PC-9 (cell line): ENCODE measurements around the gene ARHGAP28.

Source experiments
- EZH2 ChIP-seq: fragments of 200-600 bp; sonication (generic); IDR thresholded peaks from 2 replicates; pipeline ENCODE4 v1.8.0; 2017; ENCODE audit warnings: antibody characterized with exemption, low read depth
- TF ChIP-seq, protein P1 (sequence below): fragments of 200-600 bp; sonication (generic); conservative IDR thresholded peaks from 2 replicates; pipeline ENCODE4 v1.6.1; 2017; ENCODE audit warnings: mixed run types, antibody characterized with exemption, mild to moderate bottlenecking, moderate library complexity

DNA sequence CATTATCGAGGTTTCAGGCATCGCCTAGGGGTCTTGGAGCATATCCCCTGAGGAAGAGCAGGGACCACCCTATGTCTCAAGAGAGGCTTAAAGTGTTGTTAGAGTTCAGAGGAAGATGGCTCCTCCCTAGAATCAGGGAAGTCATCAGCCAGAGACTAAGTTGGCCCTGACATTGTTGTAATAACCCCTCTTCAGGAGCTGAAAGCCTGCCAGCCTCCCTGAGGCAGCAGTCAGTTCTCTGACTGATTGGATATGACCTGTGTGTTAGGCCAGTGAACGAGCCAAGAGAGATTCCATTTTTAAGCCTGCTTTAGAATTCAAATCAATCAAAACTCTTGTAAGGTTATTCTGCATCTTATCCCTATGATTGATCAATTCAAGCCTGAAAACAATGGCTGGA, 34.9 kb downstream of the ARHGAP28 start:
- TF ChIP-seq, protein P1, sequence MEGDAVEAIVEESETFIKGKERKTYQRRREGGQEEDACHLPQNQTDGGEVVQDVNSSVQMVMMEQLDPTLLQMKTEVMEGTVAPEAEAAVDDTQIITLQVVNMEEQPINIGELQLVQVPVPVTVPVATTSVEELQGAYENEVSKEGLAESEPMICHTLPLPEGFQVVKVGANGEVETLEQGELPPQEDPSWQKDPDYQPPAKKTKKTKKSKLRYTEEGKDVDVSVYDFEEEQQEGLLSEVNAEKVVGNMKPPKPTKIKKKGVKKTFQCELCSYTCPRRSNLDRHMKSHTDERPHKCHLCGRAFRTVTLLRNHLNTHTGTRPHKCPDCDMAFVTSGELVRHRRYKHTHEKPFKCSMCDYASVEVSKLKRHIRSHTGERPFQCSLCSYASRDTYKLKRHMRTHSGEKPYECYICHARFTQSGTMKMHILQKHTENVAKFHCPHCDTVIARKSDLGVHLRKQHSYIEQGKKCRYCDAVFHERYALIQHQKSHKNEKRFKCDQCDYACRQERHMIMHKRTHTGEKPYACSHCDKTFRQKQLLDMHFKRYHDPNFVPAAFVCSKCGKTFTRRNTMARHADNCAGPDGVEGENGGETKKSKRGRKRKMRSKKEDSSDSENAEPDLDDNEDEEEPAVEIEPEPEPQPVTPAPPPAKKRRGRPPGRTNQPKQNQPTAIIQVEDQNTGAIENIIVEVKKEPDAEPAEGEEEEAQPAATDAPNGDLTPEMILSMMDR: no peak
- TF ChIP-seq EZH2: no peak
